GM19023 (cell line): ENCODE data around the gene EIF2D.
A peak's percentile ranks its signal among the peaks of the same experiment; 100 is the strongest.
"Not testable (repeated sequence)": the region's sequence is repeated elsewhere in the genome, so short reads cannot be mapped to it uniquely, and the experiment has no call there.

Experiments used
- ATAC-seq: cut with Tn5 transposase; IDR thresholded peaks from one replicate; pipeline ENCODE4 v1.9.1; 2021; ENCODE audit warnings: mild to moderate bottlenecking, moderate library complexity; ENCODE audit not compliant: unreplicated experiment

Gene EIF2D

DNA sequence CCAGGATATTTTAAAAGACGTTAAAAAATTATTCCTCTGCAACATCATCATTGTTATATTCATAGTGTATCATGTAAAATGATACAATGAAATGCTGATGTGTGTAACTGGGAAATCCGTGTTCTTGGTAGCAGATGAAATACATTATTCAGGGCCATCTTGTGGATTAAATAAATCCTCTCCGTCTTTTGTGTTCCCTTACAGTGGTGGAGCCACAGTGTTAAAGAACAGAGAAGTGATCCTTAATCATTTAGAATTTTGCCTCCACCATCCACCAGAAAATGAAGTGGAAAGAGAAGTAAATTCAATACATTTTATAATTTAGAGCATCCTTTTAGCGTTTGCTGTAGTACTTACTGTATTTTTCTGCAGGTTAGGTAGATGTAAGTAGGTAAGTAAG is 24.4 kb upstream of the EIF2D start:
- no peak for ATAC-seq

DNA sequence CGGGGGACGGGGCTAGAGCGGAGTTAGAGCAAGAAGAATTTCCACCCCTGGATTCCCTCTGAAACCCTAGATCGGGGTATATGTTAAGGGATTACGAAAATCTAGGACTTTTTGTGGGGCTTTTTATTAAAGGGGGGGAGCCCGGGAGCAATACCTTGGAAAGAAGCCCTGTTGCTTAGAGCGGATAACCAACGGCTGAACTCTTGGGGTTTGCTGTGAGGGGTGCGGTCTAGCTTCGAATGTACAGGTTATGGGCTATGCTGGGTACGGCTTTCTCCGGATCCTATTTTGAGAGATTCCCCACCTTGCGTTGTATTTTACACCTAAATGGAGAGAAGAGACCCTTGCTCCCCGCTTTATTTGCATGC is 23.7 kb upstream of the EIF2D start:
- no peak for ATAC-seq

DNA sequence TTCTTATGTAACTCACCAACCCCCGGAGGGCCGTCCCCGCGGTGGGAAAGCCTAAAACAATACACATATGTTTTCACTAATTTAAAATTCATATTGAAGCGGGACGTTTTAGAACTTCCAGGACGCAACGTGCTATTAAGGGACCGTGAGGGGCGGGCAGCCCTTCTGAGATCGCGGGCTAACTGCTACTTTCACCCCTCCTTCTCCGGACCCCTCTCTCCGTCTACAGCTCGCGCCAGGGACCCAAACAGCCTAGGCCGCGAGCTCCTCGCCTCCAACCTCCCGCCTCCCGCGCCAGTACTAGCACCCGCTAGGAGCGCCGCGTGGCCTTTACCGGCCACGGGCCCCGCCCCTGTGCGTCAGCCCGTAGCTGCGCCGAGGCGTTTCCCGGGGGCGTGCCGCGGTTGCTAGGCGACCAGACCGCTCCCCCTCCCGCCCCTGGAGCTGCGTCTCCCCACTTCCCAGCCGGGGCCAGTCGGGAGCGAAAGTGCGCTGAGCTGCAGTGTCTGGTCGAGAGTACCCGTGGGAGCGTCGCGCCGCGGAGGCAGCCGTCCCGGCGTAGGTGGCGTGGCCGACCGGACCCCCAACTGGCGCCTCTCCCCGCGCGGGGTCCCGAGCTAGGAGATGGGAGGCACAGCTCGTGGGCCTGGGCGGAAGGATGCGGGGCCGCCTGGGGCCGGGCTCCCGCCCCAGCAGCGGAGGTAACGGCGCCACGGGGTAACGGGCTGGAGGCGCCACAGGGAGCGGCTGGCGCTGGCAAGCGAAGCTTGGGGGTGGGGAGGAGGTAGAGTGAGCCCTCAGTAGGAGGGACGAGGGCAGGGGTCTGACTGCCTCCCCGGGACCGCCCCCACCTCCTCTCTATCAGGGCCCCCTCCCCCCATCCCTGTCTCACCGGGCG is 23.1 kb upstream of the EIF2D start, which contains the start of gene DYRK3:
Gene DYRK3 (plus strand): TSS at position 457 of the 898 bp plus-strand sequence. CDS start 168 bp downstream, at position 625.
- ATAC-seq: peak; percentile 93

DNA sequence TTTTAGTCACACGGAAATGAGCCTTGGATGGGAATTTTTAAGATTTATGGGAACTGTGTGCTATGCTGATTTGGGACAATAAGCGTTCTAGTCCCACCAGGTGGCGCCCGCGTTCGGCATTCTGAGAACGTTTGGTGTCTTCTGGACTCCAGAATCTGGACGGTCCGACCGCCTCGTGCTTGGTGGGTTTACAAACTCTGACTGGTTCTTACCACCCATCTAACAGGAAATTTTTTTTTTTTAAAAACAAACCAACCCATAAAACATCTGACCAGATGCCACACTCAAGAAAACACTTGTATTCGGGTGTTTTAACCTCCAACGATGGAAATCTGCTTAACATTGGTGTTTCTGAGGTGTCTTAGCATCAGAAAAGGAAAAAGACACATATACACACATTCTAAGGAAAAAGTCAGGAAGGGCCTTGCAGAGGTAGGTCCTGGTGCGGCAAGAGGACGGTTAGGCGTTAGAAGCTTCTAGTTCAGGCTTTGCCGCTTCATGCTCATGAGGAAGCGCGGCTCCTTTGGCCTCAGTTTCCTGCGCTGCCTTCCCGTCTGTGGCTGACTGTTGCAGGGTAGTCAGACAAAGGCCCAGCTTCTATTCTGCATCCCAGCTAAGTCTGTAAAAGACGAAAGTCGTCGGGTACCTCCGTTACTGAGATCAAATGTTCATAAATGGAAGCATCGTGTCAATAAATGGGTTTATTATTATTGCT is 22.3 kb upstream of the EIF2D start:
- ATAC-seq: no peak

DNA sequence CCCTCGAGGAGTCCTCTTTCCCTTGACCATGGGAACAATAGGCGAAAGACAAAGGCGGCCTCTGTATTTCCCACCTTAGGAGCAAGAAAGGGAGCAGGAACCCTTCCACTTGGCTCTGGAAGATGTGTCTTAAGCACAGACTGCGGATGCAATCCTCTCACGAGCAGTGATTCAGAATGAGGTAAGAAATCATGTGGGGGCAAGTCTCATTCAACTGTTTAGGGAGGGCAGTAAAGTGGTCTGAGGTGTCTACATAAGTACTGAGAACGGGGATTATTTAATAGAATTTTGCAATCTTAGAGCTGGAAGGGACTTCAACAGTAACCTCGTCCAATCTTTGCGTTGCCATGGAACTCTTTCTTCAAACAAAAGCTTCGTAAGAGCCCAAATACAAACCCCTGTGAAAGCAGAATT is 21.4 kb upstream of the EIF2D start:
- no peak for ATAC-seq

DNA sequence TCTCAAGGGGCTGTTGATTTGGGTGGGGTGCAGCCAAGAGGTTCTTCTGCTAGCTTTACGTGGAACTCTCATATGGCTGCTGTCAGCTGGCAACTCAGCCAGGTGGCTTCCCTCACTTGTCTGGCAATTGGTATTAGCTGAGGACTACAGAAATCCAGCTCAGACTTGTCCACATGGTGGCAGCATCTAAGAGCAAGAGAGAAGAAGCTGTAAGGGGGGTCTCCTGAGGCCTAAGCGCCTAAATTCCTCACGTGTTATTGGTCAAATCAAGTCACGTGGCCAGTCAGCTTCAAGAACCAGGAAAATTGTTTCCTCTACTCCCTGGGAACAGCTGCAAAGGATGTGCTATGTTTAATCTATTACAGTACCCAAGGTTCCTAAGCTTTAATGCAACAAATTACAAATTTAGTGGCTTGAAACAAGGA is 18.8 kb upstream of the EIF2D start:
- no peak for ATAC-seq

DNA sequence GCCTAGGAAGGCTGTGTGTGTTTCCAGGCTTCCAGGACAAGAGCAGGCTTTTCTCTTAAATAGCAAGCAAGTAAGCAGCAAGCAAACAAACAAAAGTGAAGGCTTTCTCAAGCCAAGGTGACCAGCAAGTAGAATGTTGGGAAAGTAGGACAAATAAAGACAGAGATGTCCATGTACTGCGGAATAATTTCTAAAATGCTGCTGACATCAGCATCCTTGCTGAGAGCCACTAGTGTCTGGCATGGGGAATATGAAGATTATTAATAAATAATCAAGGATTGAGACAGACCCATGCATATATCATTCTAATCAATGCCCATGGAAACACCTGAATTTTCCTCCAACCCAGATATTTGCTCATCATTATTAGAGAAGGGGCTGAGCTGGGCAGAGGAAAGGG is 16.7 kb upstream of the EIF2D start:
- no peak for ATAC-seq

DNA sequence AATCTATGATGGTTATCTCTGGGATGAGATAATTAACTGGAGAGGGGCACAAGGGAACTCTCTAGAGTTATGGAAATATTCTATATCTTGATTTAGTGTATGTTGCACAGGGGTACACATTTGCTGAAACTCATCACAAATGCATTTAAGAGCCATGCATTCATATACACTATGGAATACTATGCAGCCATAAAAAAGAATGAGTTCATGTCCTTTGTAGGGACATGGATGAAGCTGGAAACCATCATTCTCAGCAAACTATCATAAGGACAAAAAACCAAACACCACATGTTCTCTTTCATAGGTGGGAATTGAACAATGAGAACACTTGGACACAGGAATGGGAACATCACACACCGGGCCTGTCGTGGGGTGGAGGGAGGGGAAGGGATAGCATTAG is 14.1 kb upstream of the EIF2D start:
- ATAC-seq: not testable (repeated sequence)

DNA sequence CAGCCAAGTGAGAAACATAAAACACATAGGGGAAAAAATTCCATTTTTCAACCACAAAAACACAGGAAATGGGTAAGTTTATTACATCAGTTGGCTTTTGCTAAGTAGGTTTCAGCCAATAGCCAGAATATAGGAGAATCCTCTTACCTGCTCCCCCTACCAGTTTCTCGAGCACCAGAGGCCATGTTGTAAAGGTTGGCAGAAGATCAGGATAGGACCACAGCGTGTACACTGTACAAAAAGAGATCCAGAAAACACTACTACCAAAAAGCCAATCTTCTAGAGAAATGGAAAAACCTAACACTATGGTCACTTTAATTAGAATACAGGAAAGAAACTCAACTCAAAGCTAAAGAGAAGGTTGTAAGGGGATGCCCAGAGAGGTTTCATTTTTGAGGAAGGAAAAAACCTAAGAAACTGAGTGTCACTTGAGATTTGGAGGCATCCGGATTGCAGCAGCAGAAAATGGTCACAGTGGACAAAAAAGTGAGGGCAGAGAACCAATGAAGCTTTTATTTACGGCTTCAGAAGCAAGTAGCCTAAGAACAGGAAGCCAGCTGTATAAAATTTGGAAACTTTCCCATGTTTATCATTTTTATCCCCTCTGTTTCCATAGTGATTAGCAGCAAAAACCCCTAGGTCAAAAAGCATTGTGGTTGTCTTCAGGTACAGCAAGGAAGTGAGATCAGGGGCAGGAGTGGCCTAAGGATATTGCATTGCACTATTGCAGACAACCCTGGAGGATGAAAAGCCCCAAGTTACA is 2.9 kb downstream of the EIF2D start:
- no peak for ATAC-seq

DNA sequence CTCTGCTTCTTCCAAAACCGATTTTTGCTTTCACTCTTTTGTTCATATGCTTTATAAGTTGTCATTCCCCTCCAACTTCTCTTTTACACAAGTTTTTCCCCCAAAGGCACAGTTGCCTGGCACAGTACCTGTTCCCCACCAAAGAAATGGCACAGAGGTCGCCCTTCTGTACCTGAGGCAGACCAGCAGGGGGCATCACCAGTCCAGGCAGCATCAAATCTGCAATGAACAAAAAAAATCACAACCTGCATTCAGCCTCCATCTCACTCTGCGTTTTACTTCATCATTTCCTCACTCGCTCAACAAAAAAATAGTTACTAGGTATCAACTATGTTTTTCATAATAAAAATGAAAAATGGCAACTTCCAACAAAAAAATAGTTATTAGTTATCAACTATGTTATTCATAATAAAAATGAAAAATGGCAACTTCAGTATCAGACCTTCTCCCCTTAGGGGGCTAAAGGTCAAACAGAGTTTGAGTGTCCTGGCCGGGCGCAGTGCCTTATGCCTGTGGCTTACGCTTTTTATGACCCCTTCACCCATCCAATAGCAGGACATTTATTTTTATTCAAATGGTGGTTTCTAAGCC is 4.1 kb downstream of the EIF2D start:
- ATAC-seq: no peak

DNA sequence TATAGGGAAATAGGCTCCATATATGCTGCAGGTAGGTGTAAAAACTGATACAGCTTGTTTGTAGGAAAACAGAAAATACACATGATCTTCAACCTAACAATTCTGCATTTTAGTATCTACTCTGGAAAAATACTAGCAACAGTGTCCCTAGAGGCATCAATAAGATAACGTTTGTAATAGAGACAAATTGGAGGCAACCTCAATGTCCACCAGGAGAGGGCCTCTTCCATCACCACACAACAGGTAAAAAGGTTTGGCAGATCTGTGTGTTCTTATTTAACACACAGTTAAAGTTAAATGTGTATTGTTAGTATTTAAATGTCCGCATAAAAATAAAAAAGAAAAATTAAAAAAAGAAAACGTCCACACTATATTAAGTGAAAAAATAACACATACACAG is 5.4 kb downstream of the EIF2D start:
- no peak for ATAC-seq

DNA sequence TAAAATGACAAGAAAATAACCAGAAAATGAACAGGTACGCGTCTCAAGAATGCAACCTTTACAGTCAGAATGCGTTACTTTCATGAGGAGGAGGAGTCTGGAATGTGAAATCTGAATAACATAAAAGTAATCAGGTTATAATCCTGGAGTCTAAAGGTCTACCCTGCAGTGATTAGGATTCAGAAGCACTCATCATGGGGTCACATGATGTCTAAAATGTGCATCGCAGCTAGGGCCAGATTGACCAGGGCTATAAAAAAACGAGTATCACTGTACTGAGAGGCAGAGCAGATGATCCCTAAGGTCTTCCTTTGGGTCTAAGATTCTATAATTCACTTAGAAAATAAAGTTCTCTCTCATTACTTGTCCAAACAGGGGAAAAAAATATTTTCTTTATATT is 7.4 kb downstream of the EIF2D start:
- no peak for ATAC-seq

DNA sequence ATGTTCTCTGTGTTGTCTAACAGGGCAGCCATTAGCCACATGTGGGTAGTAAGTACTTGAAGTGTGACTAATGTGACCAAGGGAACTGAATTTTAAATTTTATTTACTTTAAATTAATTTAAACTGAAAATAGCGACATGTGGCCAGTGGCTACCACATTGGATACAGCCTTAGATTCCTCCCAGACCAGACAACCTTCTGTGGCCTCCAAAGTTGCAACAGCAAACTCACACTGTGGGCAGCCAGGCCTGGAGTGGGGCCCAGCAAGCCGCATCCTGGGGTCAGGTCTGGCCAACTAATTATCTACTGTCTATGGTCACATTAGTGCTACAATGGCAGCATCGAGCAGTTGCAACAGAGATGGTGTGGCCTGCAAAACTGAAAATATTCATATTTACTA is 11.7 kb downstream of the EIF2D start:
- no peak for ATAC-seq

DNA sequence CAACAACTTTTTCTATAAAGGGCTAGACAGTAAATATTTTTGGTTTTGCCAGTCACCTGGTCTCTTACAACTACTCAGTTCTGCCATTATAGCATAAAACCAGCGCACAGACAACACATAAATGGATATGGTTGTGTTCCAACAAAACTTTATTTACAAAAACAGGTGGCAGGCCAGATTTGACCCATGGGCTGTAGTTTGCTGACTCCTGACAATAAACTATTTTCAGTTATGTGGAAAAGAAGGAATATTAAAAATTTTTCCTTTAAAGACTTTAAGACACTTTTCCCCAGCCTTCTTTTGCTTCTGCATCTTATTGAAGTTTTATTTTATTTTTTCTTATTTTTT is 16.0 kb downstream of the EIF2D start:
- ATAC-seq: no peak

DNA sequence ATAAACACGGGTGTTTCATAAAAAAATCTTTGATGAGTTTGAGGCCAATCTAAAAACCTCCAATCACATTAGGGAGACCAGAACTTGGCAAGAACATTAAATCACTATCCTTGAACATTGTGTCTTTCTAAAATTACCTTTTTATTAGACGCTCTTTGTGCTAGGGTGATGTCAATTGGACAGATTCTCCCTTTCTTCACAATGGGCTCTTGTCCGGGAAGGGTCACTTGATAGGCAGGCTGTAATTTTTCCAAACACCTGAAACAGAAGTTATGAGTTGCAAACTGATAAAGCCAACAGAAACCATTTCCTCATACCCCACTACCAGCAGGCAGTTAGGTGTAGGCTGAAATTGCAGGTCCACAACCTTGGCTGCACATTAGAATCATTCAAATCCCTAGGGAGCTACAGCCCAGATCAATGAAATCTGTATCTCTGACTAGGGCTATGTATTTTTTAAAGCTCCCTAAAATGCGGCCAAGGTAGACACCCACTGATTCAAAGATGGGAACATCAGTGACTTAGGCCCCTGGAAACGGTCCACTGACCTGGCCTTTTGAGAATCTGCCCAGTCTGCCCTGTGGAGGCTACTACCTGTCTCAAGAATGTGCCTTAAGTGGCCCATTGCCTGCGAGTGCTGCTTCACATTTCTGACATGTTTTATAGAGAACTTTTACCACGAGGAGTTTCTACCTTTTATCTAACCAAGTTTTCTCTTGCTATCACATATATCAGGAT is 16.5 kb downstream of the EIF2D start:
- ATAC-seq: no peak

DNA sequence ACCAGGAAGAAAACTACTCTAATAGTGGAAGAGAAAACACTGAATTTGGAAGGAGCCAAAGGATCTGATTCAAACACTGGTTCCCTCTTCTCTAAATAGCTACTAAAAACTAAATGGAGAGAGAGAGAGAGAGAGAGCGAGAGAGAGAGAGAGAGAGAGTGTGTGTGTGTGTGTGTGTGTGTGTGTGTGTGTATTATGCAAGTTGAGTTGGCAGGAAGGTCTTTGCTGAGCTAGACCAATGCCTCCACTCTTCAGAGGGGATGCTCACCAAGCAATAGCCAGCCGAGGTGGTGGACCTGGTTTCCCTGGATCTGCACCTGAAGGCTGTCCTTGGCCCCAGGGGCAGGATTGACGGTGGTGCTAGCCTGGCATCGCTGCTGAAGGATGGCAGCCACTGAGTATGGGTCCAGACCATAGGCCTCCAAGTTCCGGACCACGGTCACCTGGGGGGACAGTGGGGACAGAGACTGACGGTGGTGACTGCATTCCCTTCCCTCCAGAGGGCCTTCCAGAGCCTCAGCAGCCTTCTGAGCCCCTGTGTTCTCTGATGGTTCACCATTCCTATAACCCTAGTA is 18.8 kb downstream of the EIF2D start:
- ATAC-seq: no peak

DNA sequence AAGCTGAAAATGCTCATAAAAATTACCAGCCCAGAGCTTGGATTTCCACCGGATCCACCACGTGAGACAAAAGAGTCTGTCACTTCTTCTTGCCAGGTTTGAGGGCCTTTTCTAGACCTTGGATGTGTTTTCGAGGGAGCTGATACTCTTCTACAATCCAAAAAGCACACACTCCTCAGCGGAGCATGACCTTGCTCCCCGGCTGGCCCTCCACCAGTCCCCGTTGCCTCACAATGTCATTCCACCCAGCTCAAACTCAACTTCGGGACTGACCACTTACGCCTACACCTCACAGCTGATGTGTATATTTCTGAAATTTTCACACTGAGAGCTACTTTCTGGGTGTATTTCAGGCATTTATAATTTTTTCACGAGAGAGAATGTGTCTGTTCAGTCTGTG is 20.6 kb downstream of the EIF2D start:
- no peak for ATAC-seq

DNA sequence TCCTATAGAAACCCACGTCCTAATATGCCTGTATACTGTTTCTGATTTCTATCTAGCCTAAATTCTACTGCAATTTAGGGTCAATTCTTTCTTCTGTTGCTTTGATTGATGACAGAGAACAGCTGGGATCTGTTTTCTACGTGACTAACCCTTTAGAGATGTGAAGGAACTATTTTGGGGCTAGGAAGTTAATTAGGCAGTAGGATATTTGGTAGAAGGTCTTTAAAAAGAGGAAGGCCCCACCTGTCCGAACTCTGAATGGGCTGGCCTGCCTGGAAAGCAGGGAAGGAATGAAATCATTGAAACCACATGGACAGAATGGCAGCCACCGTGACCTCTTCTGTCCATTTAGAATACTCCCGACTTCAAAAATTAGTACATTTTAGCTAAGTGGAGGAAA is 21.0 kb downstream of the EIF2D start:
- no peak for ATAC-seq

DNA sequence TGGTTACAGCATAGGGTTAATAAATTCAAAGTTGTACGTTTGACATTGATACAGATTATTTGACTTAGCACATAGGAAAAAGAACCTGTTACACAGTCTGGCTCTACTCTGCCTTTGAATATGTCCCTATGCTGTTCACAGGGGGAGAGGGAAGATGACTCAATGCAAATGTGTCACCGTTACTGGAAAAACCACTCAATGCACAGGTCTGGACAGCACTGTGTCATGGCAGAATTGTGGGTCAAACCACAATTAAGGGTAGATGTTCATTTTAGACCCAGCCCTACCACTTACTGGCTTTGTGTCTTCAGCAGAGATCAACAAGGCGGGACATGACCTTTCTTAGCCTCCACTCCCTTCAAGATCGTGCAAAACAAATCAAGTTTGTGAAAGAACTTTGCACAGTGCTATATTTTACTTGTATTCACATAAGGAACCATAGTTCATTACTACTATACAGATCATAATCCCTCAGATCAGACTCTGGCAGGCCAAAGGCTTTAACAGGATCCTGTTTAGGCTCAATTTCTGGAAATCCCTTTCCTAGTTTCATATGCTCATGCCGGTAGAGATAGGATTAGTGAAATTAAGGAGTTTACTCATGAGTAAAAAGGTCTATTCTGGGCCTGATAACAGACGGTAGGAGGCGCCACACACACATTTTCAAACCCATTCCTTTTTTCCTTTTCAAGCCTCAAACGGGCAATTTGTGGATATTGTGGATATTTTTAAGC is 22.1 kb downstream of the EIF2D start:
- ATAC-seq: peak; percentile 70
